Stomach (tissue), 9 donors: Measurements from ENCODE around the gene ABCD4. TPM values are rescaled to one million over a fixed set of nuclear protein-coding genes. Genes with fewer than 3 reads are reported as not detected.
"Not testable (repeated sequence)": the region's sequence is repeated elsewhere in the genome, so short reads cannot be mapped to it uniquely, and the experiment has no call there.

Experiments
- DNase-seq, 2 donors: peaks; one replicate each; pipeline versions ENCODE4 v3.0.0 to v3.0.0-alpha.2; 2013 to 2019
- H3K27ac ChIP-seq, 5 donors: fragments of 200-600 bp in 4 of 5; sonication (generic) in 4 of 5; one replicate each; pipeline ENCODE4 v1.5.1; 2013 to 2019; ENCODE audit warnings: mild to moderate bottlenecking in 1 of 5, moderate library complexity in 1 of 5
- H3K27me3 ChIP-seq, 3 donors: fragments of 200-600 bp; sonication (generic); one replicate each; pipeline ENCODE4 v1.5.1; 2017 to 2019; ENCODE audit warnings: mixed run types in 1 of 3
- H3K36me3 ChIP-seq, 4 donors: fragments of 200-600 bp; sonication (generic); 1 replicate in 3 of 4; 2 replicates in 1 of 4; pipeline ENCODE4 v1.5.1; 2016 to 2019
- H3K4me1 ChIP-seq, 4 donors: fragments of 200-600 bp; sonication (generic); one replicate each; pipeline ENCODE4 v1.5.1; 2016 to 2019
- H3K4me3 ChIP-seq, 4 donors: fragments of 200-600 bp; sonication (generic) in 3 of 4; one replicate each; pipeline ENCODE4 v1.5.1; 2016 to 2019; ENCODE audit warnings: mild to moderate bottlenecking in 1 of 4
- H3K9me3 ChIP-seq, 4 donors: fragments of 200-600 bp; sonication (generic); one replicate each; pipeline ENCODE4 v1.5.1; 2016 to 2019
- EP300 ChIP-seq: sonication (generic); formaldehyde crosslinking; IDR thresholded peaks from one replicate; pipeline ENCODE4 v1.6.1; 2017; ENCODE audit warnings: antibody characterized with exemption
- POLR2A ChIP-seq, 4 donors: fragments of 450-650 bp; IDR thresholded peaks; one replicate each; pipeline ENCODE4 v1.6.1; 2016; ENCODE audit warnings: antibody characterized with exemption in 4 of 4, control low read depth in 2 of 4, mild to moderate bottlenecking in 1 of 4, moderate library complexity in 1 of 4
- POLR2AphosphoS5 ChIP-seq, 3 donors: sonication (generic); formaldehyde crosslinking; IDR thresholded peaks; one replicate each; pipeline ENCODE4 v1.6.1; 2016; ENCODE audit warnings: antibody characterized with exemption in 3 of 3
- WGBS, 5 donors: extraction: QIAGEN DNeasy Blood & Tissue Kit in 3 of 5; methylation state at CpG; one replicate each; pipeline versions ENCODE4 v1.1.5 to v1.1.7; 2013 to 2018; 5-methylcytosine and 5-hydroxymethylcytosine counted together
- intact Hi-C: fragments of 100-400 bp; cut with DNase I; formaldehyde crosslinking; loops from one replicate; pipeline ENCODE4 v1.15.1; 2023; ENCODE audit warnings: low total_unique reads
- polyA plus RNA-seq, 3 donors: library from polyadenylated mRNA; stranded (reverse); fragments of 200-250 nt; gene quantifications; one replicate each; pipeline ENCODE4 v1.2.3, GENCODE V29; 2013
- total RNA-seq, 5 donors: library from RNA; depleted of rRNA; stranded (reverse); fragments of >200 nt; gene quantifications; one replicate each; pipeline versions ENCODE4 v1.1.0 to v1.2.3, GENCODE V29; 2014 to 2016
- TF ChIP-seq, protein P1 (sequence below), 7 experiments: fragments of 450-650 bp in 4 of 7; fragments of 200-600 bp in 3 of 7; sonication (generic) in 3 of 7; IDR thresholded peaks; one replicate each; pipeline ENCODE4 v1.5.1; 2016 to 2019; ENCODE audit warnings: antibody characterized with exemption in 7 of 7, control low read depth in 2 of 7, mild to moderate bottlenecking in 1 of 7
- donor health status: healthy with polysubstance abuse.
- donor health status: Bipolar disorder and iron deficiency.
- donor health status: healthy.

Gene ABCD4
- total and polyA plus RNA-seq, 8 donors = 18.1 to 108 (median 34.4) TPM

DNA sequence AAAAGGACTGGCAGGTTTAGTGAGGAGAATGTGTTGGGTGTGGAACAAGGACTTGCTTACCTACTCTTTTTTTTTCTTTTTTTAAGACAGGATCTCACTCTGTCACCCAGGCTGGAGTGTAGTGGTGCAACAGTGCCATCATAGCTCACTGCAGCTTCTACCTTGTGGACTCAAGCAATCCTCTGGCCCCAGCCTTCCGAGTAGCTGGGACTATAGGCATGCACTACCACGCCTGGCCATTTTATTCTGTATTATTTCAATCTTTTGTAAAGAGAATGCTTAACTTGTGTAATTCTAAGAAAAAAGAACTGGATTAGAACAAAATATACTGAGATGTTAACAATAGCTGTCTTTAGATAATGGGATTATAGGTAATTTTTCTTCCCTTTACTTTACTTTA lies 43.6 kb upstream of the ABCD4 start:
- DNase-seq = no peak
- Histone ChIP-seq H3K36me3 (no peaks in the 10 kb centered on the region), H3K27me3 (peaks cover 0 to 29% (median 0%) of the 10 kb centered on the region in 3 donors), H3K9me3 (no peaks in the 10 kb centered on the region), H3K4me1 (peaks cover 4 to 22% (median 11%) of the 10 kb centered on the region in 4 donors), H3K4me3 (no peak overlapping the region), H3K27ac (no peak overlapping the region)
- no peak for TF ChIP-seq EP300
- no peak for TF ChIP-seq POLR2A (IDR thresholded peaks at IDR 0.05)
- TF ChIP-seq, protein P1, sequence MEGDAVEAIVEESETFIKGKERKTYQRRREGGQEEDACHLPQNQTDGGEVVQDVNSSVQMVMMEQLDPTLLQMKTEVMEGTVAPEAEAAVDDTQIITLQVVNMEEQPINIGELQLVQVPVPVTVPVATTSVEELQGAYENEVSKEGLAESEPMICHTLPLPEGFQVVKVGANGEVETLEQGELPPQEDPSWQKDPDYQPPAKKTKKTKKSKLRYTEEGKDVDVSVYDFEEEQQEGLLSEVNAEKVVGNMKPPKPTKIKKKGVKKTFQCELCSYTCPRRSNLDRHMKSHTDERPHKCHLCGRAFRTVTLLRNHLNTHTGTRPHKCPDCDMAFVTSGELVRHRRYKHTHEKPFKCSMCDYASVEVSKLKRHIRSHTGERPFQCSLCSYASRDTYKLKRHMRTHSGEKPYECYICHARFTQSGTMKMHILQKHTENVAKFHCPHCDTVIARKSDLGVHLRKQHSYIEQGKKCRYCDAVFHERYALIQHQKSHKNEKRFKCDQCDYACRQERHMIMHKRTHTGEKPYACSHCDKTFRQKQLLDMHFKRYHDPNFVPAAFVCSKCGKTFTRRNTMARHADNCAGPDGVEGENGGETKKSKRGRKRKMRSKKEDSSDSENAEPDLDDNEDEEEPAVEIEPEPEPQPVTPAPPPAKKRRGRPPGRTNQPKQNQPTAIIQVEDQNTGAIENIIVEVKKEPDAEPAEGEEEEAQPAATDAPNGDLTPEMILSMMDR (IDR thresholded peaks at IDR 0.05) = no peak
- no peak for TF ChIP-seq POLR2AphosphoS5 (IDR thresholded peaks at IDR 0.05)
- WGBS, 5 donors = 72 to 90% (median 80%) methylated on average over 2 of the region's 2 CpGs
- intact Hi-C loops = no loop called here

DNA sequence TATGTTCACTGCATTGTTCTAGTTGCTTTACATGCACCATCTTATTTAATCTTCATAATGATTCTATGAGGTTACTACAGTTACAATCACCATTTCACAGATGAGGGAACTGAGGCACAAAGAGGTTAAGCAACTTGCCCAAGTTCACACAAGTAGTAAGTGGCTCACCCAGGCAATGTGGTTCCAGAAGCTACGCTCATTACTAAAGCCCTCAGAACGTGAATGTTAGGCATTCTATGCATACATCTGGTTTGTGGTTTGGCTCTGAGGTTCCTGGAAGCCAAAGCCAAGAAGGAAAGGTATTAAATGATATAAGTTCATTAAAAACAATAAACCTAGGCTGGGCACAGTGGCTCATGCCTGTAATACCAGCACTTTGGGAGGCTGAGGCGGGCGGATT lies 31.2 kb upstream of the ABCD4 start:
- Histone ChIP-seq H3K4me1 (no peaks in the 10 kb centered on the region), H3K4me3 (no peak overlapping the region), H3K27me3 (peaks cover 0 to 5% (median 0%) of the 10 kb centered on the region in 3 donors), H3K27ac (no peak overlapping the region), H3K36me3 (no peaks in the 10 kb centered on the region), H3K9me3 (no peaks in the 10 kb centered on the region)
- TF ChIP-seq POLR2A (IDR thresholded peaks at IDR 0.05) (no peak), POLR2AphosphoS5 (IDR thresholded peaks at IDR 0.05) (no peak), EP300 (no peak)
- TF ChIP-seq, protein P1 (IDR thresholded peaks at IDR 0.05) = no peak
- intact Hi-C loops = no loop called here
- WGBS, 5 donors = 75 to 78% (median 76%) methylated on average over 4 of the region's 4 CpGs
- no peak for DNase-seq

DNA sequence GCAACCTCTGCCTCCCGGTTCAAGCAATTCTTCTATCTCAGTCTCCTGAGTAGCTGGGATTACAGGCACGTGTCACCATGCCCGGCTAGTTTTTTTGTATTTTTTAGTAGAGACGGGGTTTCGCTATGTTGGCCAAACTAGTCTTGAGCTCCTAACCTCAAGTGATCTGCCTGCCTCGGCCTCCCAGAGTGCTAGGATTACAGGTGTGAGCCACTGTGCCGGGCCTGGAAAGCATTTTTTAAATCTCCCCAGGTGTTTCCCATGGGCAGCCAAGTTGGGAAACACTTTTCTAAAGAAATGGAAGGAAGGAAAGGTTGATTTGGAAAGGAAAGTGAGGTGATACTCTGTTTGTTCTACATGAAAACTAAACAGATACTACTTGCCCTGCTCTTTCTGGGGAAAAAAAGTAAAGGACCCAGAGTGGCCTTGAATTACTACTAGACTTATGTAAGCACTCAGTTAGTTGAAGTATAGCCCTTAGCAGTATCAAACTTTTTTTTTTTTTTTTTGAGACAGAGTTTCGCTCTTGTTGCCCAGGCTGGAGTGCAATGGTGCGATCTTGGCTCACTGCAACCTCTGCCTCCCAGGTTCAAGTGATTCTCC lies 27.3 kb upstream of the ABCD4 start:
- H3K4me1 ChIP-seq, H3K9me3 ChIP-seq, intact Hi-C loops, H3K4me3 ChIP-seq, DNase-seq, H3K36me3 ChIP-seq, H3K27ac ChIP-seq: not testable (repeated sequence)
- WGBS, 5 donors = 80 to 89% (median 84%) methylated on average over 8 to 9 of the region's 9 CpGs
- H3K27me3 ChIP-seq = peaks cover 0 to 15% (median 0%) of the 10 kb centered on the region in 3 donors

DNA sequence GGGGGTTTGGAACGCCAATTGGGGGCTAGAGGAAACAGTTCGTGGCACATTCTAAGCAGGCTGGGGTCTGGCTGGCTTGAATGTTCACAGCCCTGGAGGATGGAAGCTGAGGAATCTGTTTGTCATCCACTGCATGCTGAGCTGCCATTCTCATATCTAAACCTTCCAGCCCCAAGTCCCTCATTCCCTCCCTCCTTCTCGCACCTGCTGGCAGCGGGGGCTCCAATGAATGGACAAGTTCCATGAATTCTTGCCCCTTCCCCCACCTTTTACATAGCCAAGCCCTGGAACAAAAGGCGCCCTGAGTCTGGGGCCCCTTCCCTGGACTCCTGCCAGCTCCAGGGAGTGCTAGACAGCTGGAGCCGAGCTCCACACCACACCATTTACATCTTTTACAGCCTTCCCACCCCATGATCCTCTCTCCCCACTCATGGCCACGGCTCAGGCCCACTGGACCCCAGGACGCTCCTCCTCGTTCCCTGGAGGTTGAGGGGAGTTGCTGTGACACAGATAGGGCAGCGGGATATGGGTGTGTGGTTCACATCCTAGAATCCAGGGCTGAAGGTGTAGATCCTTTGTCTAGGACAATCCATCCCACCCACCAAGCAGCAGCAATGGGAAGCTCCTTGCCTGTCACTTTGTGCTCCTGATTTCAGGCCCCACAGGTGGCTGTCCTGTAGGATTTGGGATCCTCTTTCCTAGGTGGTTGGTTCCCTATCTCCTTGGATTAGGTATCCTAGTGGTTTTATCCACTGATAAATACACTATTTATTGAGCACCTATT lies 23.8 kb upstream of the ABCD4 start:
- DNase-seq = peak in 1 of 2 donors; percentile 80
- intact Hi-C loops = no loop called here
- Histone ChIP-seq H3K27me3 (peaks cover 0 to 15% (median 0%) of the 10 kb centered on the region in 3 donors), H3K4me1 (no peaks in the 10 kb centered on the region), H3K9me3 (no peaks in the 10 kb centered on the region), H3K27ac (no peak overlapping the region), H3K4me3 (no peak overlapping the region), H3K36me3 (no peaks in the 10 kb centered on the region)
- 25 to 37% (median 28%) methylated on average over 10 of the region's 10 CpGs for WGBS, 5 donors
- TF ChIP-seq POLR2A (IDR thresholded peaks at IDR 0.05) (no peak), EP300 (no peak), POLR2AphosphoS5 (IDR thresholded peaks at IDR 0.05) (no peak)
- TF ChIP-seq, protein P1 (IDR thresholded peaks at IDR 0.05) = no peak

DNA sequence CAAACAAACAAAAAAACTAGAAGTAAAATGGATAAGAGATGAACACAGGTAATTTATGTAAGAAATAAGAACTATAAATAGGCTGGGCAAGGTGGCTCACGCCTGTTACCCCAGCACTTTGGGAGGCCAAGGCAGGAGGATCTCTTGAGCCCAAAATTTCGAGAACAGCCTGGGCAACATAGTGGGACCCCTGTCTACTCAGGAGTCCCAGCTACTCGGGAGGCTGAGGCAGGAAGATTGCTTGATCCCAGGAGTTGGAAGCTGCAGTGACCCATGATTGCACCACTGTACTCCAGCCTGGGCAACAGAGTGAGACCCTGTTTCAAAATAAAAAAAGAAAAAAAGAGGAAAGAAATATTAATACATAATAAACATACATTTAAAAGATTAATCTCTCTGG lies 22.7 kb upstream of the ABCD4 start:
- Histone ChIP-seq H3K4me1 (no peaks in the 10 kb centered on the region), H3K27ac (no peak overlapping the region), H3K27me3 (peaks cover 0 to 15% (median 0%) of the 10 kb centered on the region in 3 donors), H3K9me3 (no peaks in the 10 kb centered on the region), H3K4me3 (no peak overlapping the region), H3K36me3 (no peaks in the 10 kb centered on the region)
- intact Hi-C loops = no loop called here
- TF ChIP-seq POLR2AphosphoS5 (IDR thresholded peaks at IDR 0.05) (no peak), EP300 (no peak), POLR2A (IDR thresholded peaks at IDR 0.05) (no peak)
- TF ChIP-seq, protein P1 (IDR thresholded peaks at IDR 0.05) = no peak
- 74 to 80% (median 77%) methylated on average over 3 of the region's 3 CpGs for whole genome bisulfite sequencing, 5 donors
- DNase-seq = no peak
